Aorta (tissue), 5 donors: ENCODE results near the gene UBE2O. TPM values are rescaled to one million over a fixed set of nuclear protein-coding genes. Genes with fewer than 3 reads are reported as not detected.
"Not testable (repeated sequence)": the region's sequence is repeated elsewhere in the genome, so short reads cannot be mapped to it uniquely, and the experiment has no call there.

Experiments
- ATAC-seq: fragments of 200-7000 bp; cut with Tn5 transposase; one replicate; pipeline ENCODE4 v1.9.1; 2022; ENCODE audit warnings: moderate library complexity; ENCODE audit not compliant: low FRiP score
- DNase-seq, 2 donors: peaks; one replicate each; pipeline ENCODE4 v3.0.0-alpha.2; 2020
- H3K27ac ChIP-seq, 2 donors: one replicate each; pipeline ENCODE4 v1.5.1; 2013; ENCODE audit warnings: low read length in 2 of 2, mild to moderate bottlenecking in 2 of 2, moderate library complexity in 2 of 2, control low read depth in 1 of 2, inconsistent platforms in 1 of 2, low read depth in 1 of 2
- H3K27me3 ChIP-seq, 2 donors: one replicate each; pipeline ENCODE4 v1.6.1; 2013; ENCODE audit warnings: control low read depth in 1 of 2, low read length in 1 of 2, mild to moderate bottlenecking in 1 of 2, moderate library complexity in 1 of 2; ENCODE audit not compliant: insufficient read depth in 2 of 2, control insufficient read depth in 1 of 2
- H3K36me3 ChIP-seq, 2 donors: one replicate each; pipeline ENCODE4 v1.6.1; 2013; ENCODE audit warnings: control low read depth in 1 of 2, low read length in 1 of 2, mild to moderate bottlenecking in 1 of 2; ENCODE audit not compliant: insufficient read depth in 2 of 2, control insufficient read depth in 1 of 2
- H3K4me1 ChIP-seq, 2 donors: one replicate each; pipeline ENCODE4 v1.6.1; 2013; ENCODE audit warnings: low read length in 2 of 2, control low read depth in 1 of 2, mild to moderate bottlenecking in 1 of 2, moderate library complexity in 1 of 2; ENCODE audit not compliant: insufficient read depth in 2 of 2, control insufficient read depth in 1 of 2
- H3K4me3 ChIP-seq, 2 donors: one replicate each; pipeline ENCODE4 v1.5.1; 2013; ENCODE audit warnings: low read length in 2 of 2, control low read depth in 1 of 2, mild to moderate bottlenecking in 1 of 2
- H3K9me3 ChIP-seq: one replicate; pipeline ENCODE4 v1.6.1; 2013; ENCODE audit warnings: mild to moderate bottlenecking, low read length; ENCODE audit not compliant: control insufficient read depth
- WGBS, 2 donors: extraction: QIAGEN DNeasy Blood & Tissue Kit; methylation state at CpG; one replicate each; pipeline ENCODE4 v1.1.7; 2013; 5-methylcytosine and 5-hydroxymethylcytosine counted together
- intact Hi-C, 2 donors: fragments of 100-400 bp; cut with DNase I; formaldehyde crosslinking; loops; one replicate each; pipeline versions ENCODE4 v1.14.2 to v1.15.0; 2022
- polyA plus RNA-seq, 2 donors: library from polyadenylated mRNA; stranded (reverse); fragments of 200-250 nt; gene quantifications; one replicate each; pipeline ENCODE4 v1.2.3, GENCODE V29; 2013
- total RNA-seq, 2 donors: library from RNA; stranded (reverse); fragmentation: NEBNext Ultra II Directional; extraction: Animal tissue kit (Norgen Biotek cat#: 25700); gene quantifications; one replicate each; pipeline ENCODE4 v1.2.1, GENCODE V29; 2021
- donor health status: healthy with polysubstance abuse.
- donor health status: Bipolar disorder and iron deficiency.
- donor health status: DM: no; HTN: no; CAD: no.
- donor health status: DM: no; HTN: no; CAD: no.
- donor health status: DM: yes; HTN: yes; CAD: no.

UBE2O gene
- total and polyA plus RNA-seq, 4 donors, result 2.5 to 24.7 (median 12.5) TPM

- no peak for DNase-seq
Observed at GRCh38 chr17:76363107-76363842, 89.7 kb downstream of the UBE2O start.

GRCh38 chr17:76360461-76360860 lies 92.5 kb downstream of the UBE2O start:
- Histone ChIP-seq H3K9me3 (no peaks in the 10 kb centered on the region), H3K27me3 (no peaks in the 10 kb centered on the region), H3K27ac (no peak overlapping the region), H3K36me3 (no peaks in the 10 kb centered on the region), H3K4me3 (no peak overlapping the region), H3K4me1 (no peaks in the 10 kb centered on the region)
- no peak for ATAC-seq
- whole genome bisulfite sequencing, 2 donors, result 54 to 75% methylated on average over 2 of the region's 2 CpGs
- DNase-seq, result no peak
- intact Hi-C loops, result no loop called here

More at GRCh38 chr17:76363107-76363842, 89.7 kb downstream of the UBE2O start:
- no peak for ATAC-seq
- H3K27ac ChIP-seq, result no peak overlapping the region
- no peaks in the 10 kb centered on the region for H3K4me1 ChIP-seq
- no peaks in the 10 kb centered on the region for H3K27me3 ChIP-seq
- 88 to 89% methylated on average over 11 of the region's 11 CpGs for WGBS, 2 donors
- H3K36me3 ChIP-seq, result no peaks in the 10 kb centered on the region
- no peak overlapping the region for H3K4me3 ChIP-seq
- intact Hi-C loops, result no loop called here
- no peaks in the 10 kb centered on the region for H3K9me3 ChIP-seq

- not testable (repeated sequence) for H3K4me1 ChIP-seq, H3K27ac ChIP-seq, DNase-seq, H3K27me3 ChIP-seq, H3K4me3 ChIP-seq, H3K9me3 ChIP-seq, ATAC-seq, H3K36me3 ChIP-seq
- 85 to 91% methylated on average over 6 of the region's 6 CpGs for WGBS, 2 donors
- intact Hi-C loops, result loop anchor here in 1 of 2 donors (10.0 kb wide), 1 partner anchor 55 kb away; the partner anchor contains the start of gene QRICH2
Observed at GRCh38 chr17:76359776-76360175, 93.2 kb downstream of the UBE2O start.

- Histone ChIP-seq H3K27ac (no peak overlapping the region), H3K9me3 (no peaks in the 10 kb centered on the region), H3K4me3 (no peak overlapping the region), H3K36me3 (no peaks in the 10 kb centered on the region), H3K4me1 (no peaks in the 10 kb centered on the region), H3K27me3 (no peaks in the 10 kb centered on the region)
- ATAC-seq, result no peak
- DNase-seq, result no peak
- intact Hi-C loops, result loop anchor here in 1 of 2 donors (10.0 kb wide), 1 partner anchor 55 kb away; the partner anchor contains the start of gene QRICH2
- 77% methylated on average over 6 of the region's 6 CpGs for WGBS, 2 donors
Observed at GRCh38 chr17:76359375-76359774, 93.6 kb downstream of the UBE2O start.

- H3K4me1 ChIP-seq, result no peaks in the 10 kb centered on the region
- DNase-seq (no peak), ATAC-seq (no peak)
- no peak overlapping the region for H3K27ac ChIP-seq
- intact Hi-C loops, result loop anchor here in 1 of 2 donors (10.0 kb wide), 1 partner anchor 53 kb away; the partner anchor contains the start of gene QRICH2
- no peaks in the 10 kb centered on the region for H3K36me3 ChIP-seq
- peaks cover 0 to 2% of the 10 kb centered on the region in 2 donors for H3K27me3 ChIP-seq
- H3K4me3 ChIP-seq, result no peak overlapping the region
- WGBS, 2 donors, result 74 to 79% methylated on average over 6 of the region's 6 CpGs
- no peaks in the 10 kb centered on the region for H3K9me3 ChIP-seq
Observed at GRCh38 chr17:76357597-76358158, 95.3 kb downstream of the UBE2O start.

- H3K36me3 ChIP-seq, result no peaks in the 10 kb centered on the region
- DNase-seq, result no peak
- no peaks in the 10 kb centered on the region for H3K4me1 ChIP-seq
- intact Hi-C loops, result loop anchor here in 1 of 2 donors (10.0 kb wide), 1 partner anchor 52 kb away; the partner anchor contains the start of gene QRICH2
- WGBS, 2 donors, result 65 to 66% methylated on average over 12 of the region's 12 CpGs
- H3K9me3 ChIP-seq, result no peaks in the 10 kb centered on the region
- peaks cover 0 to 2% of the 10 kb centered on the region in 2 donors for H3K27me3 ChIP-seq
- H3K4me3 ChIP-seq, result no peak overlapping the region
- H3K27ac ChIP-seq, result no peak overlapping the region
- ATAC-seq, result no peak
Observed at GRCh38 chr17:76356803-76357456, 96.0 kb downstream of the UBE2O start.

- intact Hi-C loops, result loop anchor here (5.0 to 10.0 kb wide), 2 partner anchors 32 to 50 kb away; partner anchors contain the start of gene QRICH2 (in 1 of the 2)
- ATAC-seq (no peak), DNase-seq (peak in 1 of 2 donors; percentile 33)
- Histone ChIP-seq H3K4me3 (no peak overlapping the region), H3K27me3 (peaks cover 0 to 2% of the 10 kb centered on the region in 2 donors), H3K36me3 (no peaks in the 10 kb centered on the region), H3K4me1 (no peaks in the 10 kb centered on the region), H3K9me3 (no peaks in the 10 kb centered on the region), H3K27ac (no peak overlapping the region)
- 50 to 55% methylated on average over 13 of the region's 13 CpGs for WGBS, 2 donors
Observed at GRCh38 chr17:76354747-76355310, 98.1 kb downstream of the UBE2O start.

- DNase-seq, result peak in 1 of 2 donors; percentile 12
- ATAC-seq, result no peak
- H3K4me3 ChIP-seq, result peak overlapping the region; percentile 59 to 80
- intact Hi-C loops, result loop anchor here (5.0 to 10.0 kb wide), 2 partner anchors 33 to 50 kb away; partner anchors contain the start of gene QRICH2 (in 1 of the 2)
- WGBS, 2 donors, result 0 to 1% methylated on average over 18 of the region's 18 CpGs
- peaks cover 0 to 2% of the 10 kb centered on the region in 2 donors for H3K27me3 ChIP-seq
- H3K27ac ChIP-seq, result no peak overlapping the region
- no peaks in the 10 kb centered on the region for H3K36me3 ChIP-seq
- H3K4me1 ChIP-seq, result no peaks in the 10 kb centered on the region
- no peaks in the 10 kb centered on the region for H3K9me3 ChIP-seq
Observed at GRCh38 chr17:76354317-76354729, 98.6 kb downstream of the UBE2O start.
